G401.6 (cell line): ENCODE measurements around the gene TRIM29.
"Not testable (repeated sequence)": the region's sequence is repeated elsewhere in the genome, so short reads cannot be mapped to it uniquely, and the experiment has no call there.

Experiments
- FAIRE-seq: peaks from 2 replicates; lab custom pipeline; 2012; peaks lifted over from hg19 to GRCh38; lab: Jason Lieb, UNC

The TRIM29 gene

DNA sequence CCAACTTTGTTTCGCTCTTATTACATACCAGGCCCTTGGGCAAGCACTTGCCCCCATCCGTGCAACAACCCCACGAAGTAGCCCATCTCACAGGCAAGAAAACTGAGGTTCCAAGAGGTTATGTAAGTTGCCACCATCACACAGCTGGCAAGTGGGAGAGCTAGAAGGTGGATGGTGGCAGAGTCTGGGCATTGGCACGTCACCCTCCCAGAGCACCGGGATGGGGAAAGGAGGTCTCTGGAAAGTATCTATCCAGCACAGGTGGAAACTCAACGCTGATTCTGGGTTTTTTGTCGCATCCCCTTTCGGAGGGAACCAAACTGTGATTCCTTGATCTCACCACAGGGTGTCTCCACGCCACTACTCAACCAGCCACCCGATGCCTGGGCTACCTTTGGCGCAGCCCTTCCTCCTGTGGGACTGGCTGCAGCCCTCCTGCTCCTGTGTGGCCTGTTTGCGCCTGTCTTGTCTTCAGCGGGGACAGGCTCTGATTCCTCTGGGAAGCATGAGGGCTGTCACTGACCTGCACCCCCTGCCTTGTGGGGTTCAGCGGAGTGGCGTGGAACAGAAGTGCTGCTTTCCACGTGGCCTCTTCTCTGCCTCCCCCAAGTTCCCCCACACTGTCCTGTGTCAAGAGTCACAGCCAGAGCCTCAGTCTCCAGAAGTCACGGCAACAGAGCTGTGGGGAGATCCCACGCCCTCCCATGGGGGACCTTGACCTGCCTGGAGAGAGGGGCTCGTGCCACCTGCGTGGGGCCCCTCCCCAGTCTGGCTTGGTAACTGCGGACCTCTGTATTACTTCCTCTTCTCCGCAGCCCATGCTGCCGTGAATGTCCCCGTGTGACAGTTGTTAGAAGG lies 34.4 kb upstream of the TRIM29 start:
- no peak for FAIRE-seq

DNA sequence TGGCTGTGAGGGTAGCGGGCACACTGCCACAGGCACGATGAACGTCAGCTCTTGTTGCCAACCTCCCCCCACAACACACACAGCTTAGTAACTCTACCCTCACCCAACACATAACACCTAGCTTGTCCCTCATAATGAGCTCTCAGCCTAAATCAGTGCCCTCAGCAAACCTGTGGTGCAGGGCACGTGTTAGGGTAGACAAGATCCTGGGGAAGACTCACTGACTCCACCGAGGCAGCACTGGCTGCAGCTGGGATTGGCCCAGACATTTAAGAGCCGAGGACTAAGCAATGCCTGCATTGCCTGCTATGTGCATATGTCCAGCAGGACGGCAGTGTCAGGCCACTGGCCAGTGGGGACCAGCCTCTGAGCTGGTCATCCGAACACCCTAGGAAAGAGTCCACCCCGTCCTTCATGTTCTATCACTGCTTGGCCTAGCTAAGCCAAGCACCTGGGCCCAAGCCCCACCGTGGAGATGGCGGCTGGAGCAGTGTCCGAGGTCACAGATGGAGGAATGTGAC lies 32.9 kb upstream of the TRIM29 start:
- no peak for FAIRE-seq

DNA sequence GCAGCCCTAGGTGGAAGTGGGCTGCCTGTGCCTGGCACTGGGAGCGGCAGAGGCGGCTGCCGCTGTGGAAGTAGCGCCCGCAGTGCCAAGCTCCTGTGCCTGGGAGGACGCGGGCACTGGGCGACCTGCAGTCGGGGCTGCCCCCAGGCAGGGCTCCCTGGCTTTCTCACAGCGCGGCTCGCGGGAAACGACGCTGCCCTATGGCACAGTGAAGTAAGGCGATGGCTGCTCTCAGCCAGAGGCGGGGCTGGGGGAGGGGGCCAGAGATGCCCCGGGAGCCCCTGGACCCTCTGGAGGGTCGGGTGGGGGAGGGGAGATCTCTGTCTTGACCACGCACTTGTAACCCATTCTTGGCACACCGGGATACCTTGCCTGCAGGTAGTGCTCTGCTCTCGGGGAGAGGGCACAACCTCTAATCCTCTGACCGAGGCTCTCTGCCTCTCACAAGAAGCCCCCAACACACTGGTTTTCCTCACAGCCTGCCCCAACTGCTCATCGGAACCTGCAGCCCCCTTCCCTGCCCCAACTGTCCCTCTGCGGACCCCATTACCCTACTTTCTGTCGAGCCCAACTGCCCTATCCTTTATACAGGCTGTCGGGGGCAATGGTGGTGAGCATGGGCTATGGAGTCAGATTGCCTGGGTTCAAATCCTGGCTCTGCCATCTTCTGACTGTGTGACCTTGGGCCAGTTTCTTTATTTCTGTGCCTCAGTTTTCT lies 32.2 kb upstream of the TRIM29 start:
- no peak for FAIRE-seq

DNA sequence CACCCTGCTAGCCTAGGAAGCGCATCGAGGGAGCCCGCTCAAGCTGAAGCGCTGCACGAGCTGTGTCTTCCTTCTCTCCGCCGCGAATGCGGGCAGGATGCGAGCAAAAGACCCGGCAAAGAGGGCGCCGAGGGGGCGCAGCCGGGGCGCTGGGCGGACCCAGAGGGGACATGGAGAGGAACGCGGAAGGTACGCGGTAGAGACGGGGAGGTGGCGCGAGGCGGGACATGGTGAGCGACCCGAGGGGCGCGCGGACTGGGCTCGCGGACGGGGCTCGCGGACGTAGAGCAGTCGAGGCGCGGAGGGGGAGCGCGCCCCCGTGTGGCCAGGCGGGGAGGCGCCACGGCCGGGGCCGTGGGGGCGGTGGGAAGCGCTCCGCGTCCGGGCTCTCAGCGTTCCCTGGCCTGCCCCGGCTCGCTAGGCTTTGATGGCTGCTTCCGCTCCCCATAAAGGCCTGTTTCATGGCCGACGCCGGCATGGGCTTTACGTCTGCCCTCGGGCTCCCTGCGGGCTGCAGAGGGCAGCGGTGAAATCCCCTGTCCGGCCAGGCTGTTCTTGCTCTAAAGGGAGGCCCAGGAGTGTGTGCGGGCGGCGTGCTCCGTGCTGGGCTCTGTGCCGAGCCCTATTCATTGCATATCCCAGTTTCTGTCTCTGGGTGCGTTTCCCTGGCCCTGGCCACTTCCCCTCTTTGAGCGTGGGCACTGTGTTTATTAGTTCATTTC lies 31.2 kb upstream of the TRIM29 start:
- no peak for FAIRE-seq

DNA sequence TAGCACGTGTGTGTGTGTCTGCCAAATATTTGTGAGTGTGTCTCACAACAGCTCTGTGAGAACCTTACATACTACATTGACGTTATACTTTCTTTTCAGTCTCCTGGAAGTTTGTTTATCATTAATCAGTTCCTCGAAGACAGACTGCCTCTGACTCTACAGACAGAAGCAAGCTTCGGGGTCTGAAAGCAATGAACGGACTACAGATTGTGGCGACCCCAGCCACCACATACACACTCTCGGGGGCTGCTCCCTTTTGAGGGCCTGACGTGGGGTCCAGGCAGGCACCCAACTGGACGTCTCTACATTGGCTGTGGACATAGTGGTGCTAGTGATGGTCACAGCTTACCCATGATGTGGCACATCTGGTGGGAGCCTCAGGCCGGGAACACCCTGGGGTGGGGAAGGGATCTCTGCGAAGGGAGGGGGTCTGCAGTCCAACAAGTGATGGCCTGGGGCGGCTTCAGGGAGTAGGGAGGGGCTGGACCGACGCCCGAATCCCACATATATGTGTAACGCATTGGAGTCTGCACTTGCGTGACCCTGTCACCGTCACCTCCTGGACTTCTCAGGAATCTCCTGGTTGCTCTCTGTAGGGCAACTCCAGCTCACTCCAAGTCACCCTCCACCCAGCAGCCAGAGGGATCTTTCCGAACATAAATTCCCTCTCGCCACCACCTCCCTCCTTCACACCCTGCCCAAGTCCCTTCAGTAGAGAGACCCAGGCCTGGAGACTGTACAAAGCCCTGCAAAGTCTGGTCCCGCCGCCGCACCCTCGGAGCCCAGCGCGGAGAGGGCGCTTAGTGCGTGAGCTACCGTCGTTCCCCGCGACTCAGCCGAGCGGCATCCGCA lies 30.4 kb upstream of the TRIM29 start:
- no peak for FAIRE-seq

DNA sequence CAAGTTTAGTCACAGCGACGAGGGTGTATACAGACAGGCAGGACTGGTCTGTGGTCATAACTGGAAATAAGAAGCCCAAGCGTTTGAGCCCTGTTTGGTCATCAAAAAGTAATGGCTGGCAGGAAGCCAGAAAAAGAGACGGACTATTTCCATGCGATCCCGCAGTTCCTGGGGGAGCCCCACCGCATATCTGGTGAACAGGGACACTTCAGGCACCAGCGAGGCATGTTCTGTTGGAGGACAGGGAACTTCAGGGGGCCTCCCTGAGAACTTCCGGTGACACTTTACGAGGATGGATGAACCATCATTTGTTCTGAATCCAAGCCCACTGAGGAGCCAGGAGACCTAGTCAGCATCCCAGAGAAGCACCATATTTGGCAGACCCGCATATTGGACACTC lies 29.7 kb upstream of the TRIM29 start:
- no peak for FAIRE-seq

DNA sequence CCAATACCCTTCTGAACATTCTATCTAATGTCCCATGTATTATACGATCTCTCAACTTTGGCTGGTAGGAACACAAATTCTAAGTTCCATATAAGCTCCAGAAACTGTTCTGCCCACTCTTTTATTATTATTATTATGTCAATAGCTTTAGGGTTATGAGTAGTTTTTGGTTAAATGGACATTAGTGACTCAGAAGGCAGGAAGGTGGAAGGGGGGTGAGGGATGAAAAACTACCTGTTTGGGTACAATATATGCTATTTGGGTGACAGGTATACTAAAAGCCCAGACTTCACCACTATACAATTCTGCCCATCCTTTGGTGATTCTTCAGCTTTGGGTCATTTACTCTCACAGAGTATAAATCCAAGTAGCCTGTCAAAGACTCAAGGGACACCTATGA lies 22.5 kb upstream of the TRIM29 start:
- FAIRE-seq = no peak

DNA sequence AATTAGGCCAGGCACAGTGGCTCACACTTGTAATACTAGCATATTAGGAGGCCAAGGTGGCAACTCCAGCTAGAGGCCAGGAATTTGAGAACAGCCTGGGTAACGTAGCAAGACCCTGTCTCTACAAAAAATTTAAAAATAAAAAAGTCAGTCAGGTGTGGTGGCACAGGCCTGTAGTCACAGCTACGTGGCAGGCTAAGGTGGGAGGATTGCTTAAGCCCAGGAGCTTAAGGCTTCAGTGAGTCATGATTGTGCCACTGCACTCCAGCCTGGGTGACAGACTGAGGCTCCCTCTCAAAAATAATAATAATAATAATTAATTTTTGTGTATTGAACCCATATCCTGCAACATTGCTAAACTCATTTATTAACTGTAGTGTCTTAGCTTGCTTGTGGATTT lies 15.3 kb upstream of the TRIM29 start:
- FAIRE-seq = no peak

DNA sequence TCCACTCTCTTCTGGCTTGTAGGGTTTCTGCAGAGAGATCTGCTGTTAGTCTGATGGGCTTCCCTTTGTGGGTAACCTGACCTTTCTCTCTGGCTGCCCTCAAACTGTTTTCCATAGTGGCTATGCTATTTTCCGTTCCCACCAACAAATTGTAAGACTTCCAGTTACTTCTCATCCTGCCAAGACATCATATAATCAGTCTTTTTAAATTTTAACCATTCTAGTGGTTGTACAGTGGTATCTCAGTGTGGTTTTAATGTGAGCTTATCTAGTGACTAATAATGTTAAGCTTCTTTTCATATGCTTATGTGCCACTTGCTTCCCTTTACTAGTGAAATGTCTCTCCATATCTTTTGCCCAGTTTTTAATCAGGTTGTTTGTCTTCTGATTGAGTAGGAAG lies 13.6 kb upstream of the TRIM29 start:
- FAIRE-seq = no peak

DNA sequence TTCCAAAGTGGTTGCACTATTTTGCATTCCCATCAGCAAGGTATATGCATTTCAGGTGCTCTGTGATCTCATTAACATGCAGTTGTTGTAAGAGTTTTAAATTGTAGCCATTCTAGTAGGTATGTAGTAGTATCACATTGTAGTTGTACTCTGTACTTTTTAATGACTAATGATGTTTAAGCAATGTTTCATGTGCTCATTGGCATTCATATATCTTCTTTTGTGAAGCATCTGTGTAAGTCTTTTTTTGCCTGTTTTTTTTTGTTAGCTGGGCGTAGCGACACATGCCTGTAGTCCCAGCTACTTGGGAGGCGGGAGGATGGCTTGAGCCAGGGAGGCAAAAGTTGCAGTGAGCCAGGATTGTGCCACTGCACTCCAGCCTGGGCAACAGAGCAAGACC lies 11.3 kb upstream of the TRIM29 start:
- no peak for FAIRE-seq

DNA sequence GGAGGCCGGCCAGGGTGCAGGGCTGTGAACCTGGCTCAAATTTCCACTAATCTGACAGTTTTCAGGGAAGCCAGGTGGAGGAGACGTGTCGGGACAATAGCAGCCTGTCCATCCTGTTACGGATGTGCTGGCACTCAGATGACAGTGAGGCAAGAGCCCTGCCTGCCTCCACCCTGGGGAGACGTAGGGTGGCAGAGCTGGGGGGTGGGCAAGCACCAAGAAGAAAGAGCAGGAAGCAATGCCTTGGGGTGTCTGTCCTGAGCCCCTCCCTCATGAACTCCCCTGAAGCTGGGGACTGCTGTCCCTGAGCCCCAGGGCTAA lies 10.0 kb upstream of the TRIM29 start:
- FAIRE-seq = no peak

DNA sequence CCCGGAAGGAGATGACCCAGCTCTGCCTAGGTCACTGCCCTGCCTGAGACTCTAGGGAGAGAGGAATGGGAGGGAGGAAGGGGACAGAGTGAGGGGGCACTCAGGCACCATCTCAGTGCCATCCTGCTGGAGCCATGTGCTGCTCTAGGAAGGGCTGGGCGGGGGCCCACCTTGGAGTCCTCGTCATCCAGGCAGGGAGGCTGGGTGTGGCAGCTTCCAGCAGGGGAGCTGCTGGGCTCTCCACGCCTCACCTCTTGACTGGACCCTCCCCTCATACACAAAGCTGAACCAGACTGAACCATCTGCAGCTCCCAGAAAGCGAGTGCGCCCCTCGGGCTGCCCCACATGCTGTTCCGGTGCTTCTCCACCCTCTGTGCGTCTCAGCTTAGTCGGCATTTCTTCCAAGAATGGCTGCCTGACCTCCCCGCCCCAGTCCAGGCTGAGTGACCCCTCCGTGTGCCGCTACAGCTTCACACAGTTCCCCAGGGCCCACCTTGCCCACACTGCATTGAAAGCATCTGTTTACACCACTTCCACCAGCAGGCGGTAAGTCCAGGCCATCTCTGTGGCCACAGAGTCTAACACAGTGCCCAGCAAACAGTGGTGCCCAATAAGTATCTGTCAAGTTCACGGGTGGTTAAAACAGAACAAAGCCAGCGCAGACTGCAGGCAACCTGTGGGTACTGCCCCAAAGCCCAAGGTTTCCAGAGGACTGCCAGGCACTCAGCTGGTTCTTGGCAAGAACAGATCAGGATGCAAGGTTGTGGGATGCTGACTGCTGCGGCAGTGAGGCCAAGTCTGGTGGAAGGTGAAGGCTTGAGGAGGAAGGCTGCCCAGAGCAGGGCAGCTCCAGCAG lies 9.4 kb upstream of the TRIM29 start:
- no peak for FAIRE-seq

DNA sequence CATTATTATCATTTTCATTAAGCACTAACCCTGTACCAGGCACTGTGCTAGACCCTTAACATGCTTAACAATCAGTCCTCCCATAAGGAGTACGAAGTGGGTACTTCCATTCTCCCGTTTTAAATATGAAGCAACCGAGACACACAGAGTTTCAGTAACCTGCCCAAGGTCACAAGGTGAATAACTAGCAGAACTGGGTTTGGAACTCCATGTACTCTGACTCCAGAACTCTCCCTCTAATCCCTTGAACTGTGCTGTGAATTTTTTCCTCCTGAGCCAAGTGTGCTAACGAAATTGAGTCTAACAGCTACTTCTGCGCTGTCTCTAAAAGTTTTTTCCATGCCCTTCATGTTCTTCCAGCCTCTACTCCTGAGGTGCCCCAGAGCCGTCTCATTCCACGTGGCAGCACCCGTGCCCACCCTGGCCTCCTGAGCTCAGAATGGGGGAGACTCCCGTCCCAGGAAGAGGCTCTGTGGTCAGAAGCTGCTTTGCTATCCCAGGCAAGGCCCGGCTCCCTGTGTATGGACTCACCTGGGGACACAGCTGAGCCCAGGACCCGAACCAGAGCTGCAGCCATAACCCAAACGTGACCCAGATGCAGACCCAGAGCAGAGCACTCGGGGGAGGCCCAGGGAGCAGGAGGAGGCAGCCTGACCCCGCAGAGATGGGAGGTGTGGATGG lies 8.6 kb upstream of the TRIM29 start:
- FAIRE-seq = no peak

DNA sequence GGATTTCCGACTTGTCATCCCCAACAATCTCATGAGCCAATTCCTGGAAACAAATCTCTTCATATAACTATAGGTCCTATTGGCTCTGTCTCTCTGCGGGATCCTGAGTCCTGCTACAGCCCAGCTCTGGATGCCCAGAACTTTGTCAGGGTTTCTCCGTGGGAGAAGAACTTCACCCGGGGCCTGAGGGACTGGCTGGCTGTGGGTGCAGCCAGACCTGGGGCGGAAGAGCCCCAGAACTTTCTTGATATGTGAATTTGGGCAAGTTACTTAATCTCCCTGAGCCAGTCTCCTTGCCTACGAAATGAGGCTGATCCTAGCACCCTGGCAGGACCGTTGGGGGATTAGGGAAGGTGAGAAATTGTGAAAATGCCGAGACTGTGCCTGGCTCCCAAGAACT lies 6.6 kb upstream of the TRIM29 start:
- FAIRE-seq = no peak

DNA sequence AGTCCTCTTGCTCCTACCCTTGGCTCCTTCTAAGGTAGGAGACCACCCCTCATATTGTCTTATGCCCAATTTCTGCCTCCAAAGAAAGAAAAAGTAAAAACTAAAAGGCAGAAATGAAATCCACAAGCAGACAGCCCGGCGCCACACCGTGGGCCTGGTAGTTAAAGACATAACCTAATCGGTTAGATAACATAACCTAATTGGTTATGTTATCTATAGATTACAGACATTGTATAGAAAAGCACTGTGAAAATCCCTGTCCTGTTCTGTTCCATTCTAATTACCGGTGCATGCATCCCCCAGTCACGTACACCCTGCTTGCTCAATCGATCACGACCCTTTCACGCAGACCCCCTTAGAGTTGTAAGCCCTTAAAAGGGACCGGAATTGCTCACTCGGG lies 5.6 kb upstream of the TRIM29 start:
- not testable (repeated sequence) for FAIRE-seq

DNA sequence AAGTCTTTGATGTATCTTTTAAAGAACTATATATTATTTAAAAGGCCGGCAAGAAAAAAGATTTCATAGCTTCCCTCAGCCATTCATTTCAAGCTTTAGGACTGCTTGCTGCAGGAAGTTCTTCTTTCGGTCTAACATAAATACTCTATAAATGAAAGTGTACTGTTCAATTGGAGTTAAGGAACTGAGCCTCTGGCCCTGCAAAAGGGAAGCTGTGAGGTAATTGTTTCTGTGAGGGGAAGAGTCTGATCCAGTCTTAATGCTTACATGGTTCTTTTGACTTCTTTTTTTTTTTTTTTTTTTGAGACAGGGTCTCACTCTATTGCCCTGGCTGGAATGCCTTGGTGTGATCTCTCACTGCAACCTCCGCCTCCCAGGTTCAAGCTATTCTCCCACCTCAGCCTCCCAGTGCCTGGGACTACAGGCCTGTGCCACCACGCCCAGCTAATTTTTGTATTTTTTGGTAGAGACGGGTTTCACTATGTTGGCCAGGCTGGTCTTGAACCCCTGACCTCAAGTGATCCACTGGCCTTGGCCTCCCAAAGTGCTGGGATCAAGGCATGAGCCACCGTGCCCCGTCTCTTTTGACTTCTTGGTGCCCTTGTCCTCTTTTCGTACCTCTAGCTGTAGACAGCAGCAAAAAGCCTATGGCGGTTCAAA lies 4.7 kb upstream of the TRIM29 start:
- no peak for FAIRE-seq

DNA sequence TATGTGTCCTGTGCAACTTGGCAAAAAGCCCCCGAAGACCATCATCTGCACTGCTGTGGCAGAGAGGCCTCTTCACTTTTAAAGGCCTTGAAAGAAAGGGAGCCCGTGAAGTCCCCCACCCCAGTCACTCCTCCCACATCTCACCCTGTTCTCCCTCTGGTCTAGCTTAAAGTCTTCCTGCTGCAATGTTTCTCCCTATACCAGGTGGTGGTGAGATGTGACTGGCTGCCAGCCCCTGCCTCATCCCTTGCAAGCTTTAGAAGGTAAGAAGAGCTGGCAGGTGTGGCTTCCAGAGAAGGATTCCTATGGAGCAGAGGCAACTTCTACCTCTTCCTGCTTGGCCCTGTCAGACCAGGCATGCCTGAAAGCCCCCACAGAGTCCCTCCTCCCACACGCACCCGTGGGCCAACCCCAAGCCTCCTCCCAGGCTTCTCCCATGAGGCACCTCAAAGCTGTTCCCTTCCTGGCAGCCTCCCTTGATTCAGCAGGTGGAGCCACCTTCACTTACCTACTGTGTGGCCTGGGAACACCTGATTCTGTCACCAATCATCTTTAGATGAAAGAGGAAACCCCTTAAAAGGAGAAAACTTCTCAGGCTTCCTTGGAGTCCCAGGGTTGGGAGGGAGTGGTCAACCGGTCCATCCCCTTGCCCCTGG lies 4.0 kb upstream of the TRIM29 start:
- no peak for FAIRE-seq

DNA sequence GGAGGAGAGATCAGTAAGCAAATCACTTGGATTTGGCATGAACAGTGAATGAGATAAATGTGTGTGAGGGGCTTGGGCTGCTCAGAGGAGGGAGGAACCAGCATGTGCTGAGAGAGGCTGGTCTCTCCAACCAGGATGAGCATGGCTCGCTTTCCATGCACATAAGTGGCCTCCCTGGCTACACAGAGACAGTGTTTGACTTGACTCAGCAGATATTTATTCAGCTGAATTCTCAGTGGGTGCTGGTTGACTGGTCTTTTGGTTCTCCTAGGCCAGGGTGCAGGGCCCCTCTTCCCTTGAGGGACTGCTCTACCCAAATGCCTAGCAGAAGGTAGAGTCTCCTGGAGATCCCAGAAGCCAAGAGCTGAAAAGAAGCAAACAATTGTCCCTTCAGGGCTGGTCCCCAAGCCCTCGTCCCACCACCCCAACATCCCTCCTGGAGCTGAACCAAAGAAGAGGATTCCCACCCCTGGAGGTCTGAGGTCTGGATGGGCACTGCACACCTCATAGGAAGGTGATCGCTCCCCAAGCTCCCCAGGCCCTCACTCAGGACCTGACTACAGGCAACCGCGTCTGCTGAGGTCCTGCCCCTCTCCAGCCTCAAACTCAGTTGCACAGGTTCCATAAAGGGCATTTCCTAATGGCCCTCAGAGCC lies 3.3 kb upstream of the TRIM29 start:
- FAIRE-seq = no peak
